ENCODE results near the gene VWA3B. TPM values are rescaled to one million over a fixed set of nuclear protein-coding genes. Genes with fewer than 3 reads are reported as not detected.

The VWA3B gene
- polyA plus RNA-seq, 1 experiment, result not detected

DNA sequence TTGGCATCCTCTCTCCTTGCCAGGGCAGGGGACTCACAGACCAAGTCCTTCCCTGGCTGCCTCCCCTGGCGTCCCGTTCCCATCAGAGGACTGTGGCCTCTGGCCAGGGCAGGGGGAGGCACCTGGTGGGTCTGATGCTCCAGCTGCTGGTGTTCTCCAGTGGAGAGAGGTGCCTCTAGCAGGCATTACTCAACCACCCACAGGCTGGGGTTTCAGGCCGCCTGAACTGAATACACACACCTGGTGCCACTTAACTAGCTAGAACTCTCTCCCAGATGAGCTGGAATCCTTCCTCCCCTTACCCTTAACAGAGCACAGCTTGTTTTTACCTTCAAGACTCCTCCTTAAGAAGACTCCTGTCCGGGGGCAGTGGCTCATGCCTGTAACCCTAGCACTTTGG lies 221.6 kb downstream of the VWA3B start:
- DNase-seq (ENCODE audit: low read depth, low spot score), result no peak
- H3K9me3 ChIP-seq (ENCODE audit: control insufficient read depth, insufficient read depth, low read length), result no peaks in the 10 kb centered on the region; the same call in 1 of the 2 replicates
- ChIA-PET CTCF (no interaction called here), POLR2A (no interaction called here)
- H3K27me3 ChIP-seq (ENCODE audit: control insufficient read depth, insufficient read depth, low read length), result no peaks in the 10 kb centered on the region
- H3K27ac ChIP-seq (ENCODE audit: low read depth, low read length), result no peak overlapping the region
- TF ChIP-seq, protein P1, sequence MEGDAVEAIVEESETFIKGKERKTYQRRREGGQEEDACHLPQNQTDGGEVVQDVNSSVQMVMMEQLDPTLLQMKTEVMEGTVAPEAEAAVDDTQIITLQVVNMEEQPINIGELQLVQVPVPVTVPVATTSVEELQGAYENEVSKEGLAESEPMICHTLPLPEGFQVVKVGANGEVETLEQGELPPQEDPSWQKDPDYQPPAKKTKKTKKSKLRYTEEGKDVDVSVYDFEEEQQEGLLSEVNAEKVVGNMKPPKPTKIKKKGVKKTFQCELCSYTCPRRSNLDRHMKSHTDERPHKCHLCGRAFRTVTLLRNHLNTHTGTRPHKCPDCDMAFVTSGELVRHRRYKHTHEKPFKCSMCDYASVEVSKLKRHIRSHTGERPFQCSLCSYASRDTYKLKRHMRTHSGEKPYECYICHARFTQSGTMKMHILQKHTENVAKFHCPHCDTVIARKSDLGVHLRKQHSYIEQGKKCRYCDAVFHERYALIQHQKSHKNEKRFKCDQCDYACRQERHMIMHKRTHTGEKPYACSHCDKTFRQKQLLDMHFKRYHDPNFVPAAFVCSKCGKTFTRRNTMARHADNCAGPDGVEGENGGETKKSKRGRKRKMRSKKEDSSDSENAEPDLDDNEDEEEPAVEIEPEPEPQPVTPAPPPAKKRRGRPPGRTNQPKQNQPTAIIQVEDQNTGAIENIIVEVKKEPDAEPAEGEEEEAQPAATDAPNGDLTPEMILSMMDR (IDR thresholded peaks at IDR 0.05; ENCODE audit: low read depth, low read length), result no peak
- no peak overlapping the region for H3K4me3 ChIP-seq (ENCODE audit: low read depth, low read length)

GRCh38 chr2:98309580-98309979 lies 222.6 kb downstream of the VWA3B start:
- Histone ChIP-seq H3K27ac (ENCODE audit: low read depth, low read length) (no peak overlapping the region), H3K4me3 (ENCODE audit: low read depth, low read length) (no peak overlapping the region), H3K9me3 (ENCODE audit: control insufficient read depth, insufficient read depth, low read length) (no peaks in the 10 kb centered on the region; the same call in 1 of the 2 replicates), H3K27me3 (ENCODE audit: control insufficient read depth, insufficient read depth, low read length) (no peaks in the 10 kb centered on the region)
- no peak for DNase-seq (ENCODE audit: low read depth, low spot score)
- CTCF ChIA-PET, result no interaction called here
- TF ChIP-seq, protein P1 (IDR thresholded peaks at IDR 0.05; ENCODE audit: low read depth, low read length), result no peak
- POLR2A ChIA-PET, result no interaction called here

DNA sequence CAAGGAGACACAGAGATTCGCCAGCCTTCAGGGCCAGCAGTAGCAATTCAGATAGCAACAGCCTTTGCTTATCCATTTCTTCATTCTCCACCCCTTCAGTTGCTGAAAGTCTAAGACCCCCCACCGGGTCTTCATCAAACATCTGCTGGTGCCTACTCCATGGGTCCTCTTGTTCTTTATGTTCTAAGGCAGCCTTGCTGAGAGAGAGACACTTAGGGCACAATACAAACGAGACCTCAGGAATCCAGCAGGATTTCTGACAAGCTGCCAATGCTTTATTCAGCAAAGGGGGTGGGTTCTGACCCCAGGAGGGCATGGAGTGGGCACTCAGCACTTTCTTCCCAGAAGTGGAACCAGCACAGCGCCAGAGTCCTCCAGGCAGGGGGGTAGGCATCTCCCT lies 223.0 kb downstream of the VWA3B start:
- no peaks in the 10 kb centered on the region for H3K27me3 ChIP-seq (ENCODE audit: control insufficient read depth, insufficient read depth, low read length)
- ChIA-PET CTCF (no interaction called here), POLR2A (no interaction called here)
- H3K4me3 ChIP-seq (ENCODE audit: low read depth, low read length), result no peak overlapping the region
- no peak overlapping the region for H3K27ac ChIP-seq (ENCODE audit: low read depth, low read length)
- TF ChIP-seq, protein P1 (IDR thresholded peaks at IDR 0.05; ENCODE audit: low read depth, low read length), result no peak
- no peak for DNase-seq (ENCODE audit: low read depth, low spot score)
- no peaks in the 10 kb centered on the region; the same call in 1 of the 2 replicates for H3K9me3 ChIP-seq (ENCODE audit: control insufficient read depth, insufficient read depth, low read length)

- H3K27me3 ChIP-seq (ENCODE audit: control insufficient read depth, insufficient read depth, low read length), result no peaks in the 10 kb centered on the region
- CTCF ChIA-PET, result interaction anchor here (0.7 to 1.7 kb wide), 2 partner anchors 74 to 611 kb away, joined by 3 to 6 read pairs; no protein-coding TSS in a partner anchor
- no peak overlapping the region for H3K27ac ChIP-seq (ENCODE audit: low read depth, low read length)
- DNase-seq (ENCODE audit: low read depth, low spot score), result no peak
- no peak overlapping the region for H3K4me3 ChIP-seq (ENCODE audit: low read depth, low read length)
- H3K9me3 ChIP-seq (ENCODE audit: control insufficient read depth, insufficient read depth, low read length), result no peaks in the 10 kb centered on the region; the same call in 1 of the 2 replicates
- TF ChIP-seq, protein P1 (IDR thresholded peaks at IDR 0.05; ENCODE audit: low read depth, low read length), result no peak
- POLR2A ChIA-PET, result no interaction called here
Observed at GRCh38 chr2:98311090-98311489, 224.1 kb downstream of the VWA3B start.

GRCh38 chr2:98311771-98312545 lies 225.0 kb downstream of the VWA3B start:
- Histone ChIP-seq H3K27ac (ENCODE audit: low read depth, low read length) (no peak overlapping the region), H3K4me3 (ENCODE audit: low read depth, low read length) (no peak overlapping the region), H3K27me3 (ENCODE audit: control insufficient read depth, insufficient read depth, low read length) (no peaks in the 10 kb centered on the region), H3K9me3 (ENCODE audit: control insufficient read depth, insufficient read depth, low read length) (no peaks in the 10 kb centered on the region; the same call in 1 of the 2 replicates)
- ChIA-PET POLR2A (no interaction called here), CTCF (interaction anchor here (1.7 kb wide), 1 partner anchor 73 kb away, joined by 6 read pairs; no protein-coding TSS in a partner anchor)
- DNase-seq (ENCODE audit: low read depth, low spot score), result no peak
- TF ChIP-seq, protein P1 (IDR thresholded peaks at IDR 0.05; ENCODE audit: low read depth, low read length), result no peak

Data from AG04450 (cell line).